ENCODE measurements around the gene ACTN4. TPM values are rescaled to one million over a fixed set of nuclear protein-coding genes. Genes with fewer than 3 reads are reported as not detected.
A peak's percentile ranks its signal among the peaks of the same experiment; 100 is the strongest.

Gene ACTN4
- total and polyA plus RNA-seq, 2 experiments from 2014 or later = 59.3 to 321 TPM

DNA sequence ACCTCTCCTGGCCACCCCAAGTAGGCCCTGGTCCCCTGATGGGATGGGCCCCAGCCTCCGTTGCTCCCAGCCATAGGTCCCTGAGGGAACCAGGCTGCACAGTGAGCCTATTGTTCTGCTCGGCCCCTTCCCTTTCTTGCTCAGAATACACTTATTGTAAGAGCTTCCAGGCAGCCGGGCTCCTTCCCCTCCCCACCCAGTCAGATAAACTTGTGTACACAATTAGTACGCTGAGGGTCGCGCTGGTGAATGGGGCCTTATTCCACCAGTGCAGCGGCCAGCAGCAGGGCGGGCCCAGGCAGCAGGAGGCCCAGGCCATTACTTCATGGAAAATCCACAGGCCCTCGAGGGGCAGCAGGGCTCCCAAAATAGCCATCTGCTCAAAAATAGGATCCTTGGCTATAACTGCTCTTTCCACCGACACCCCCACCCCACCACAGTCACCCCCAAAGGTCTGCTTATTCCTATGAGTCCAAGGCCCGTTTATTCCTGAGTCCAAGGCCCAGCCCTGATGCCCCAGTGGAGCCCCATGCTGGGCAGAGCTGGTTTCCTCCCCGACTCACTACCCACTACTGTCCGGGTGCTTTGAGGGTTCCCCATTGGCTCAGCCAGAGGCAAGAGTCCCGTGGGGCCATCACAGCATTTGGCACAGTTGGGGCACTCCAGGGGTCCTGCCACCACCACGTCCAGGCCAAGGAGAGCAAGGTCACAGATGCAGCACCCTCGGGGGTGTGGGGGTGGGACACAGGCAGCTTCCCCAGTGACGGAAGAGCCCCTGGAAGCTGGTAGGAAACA, 74.7 kb downstream of the ACTN4 start:
- no peak overlapping the region for H3K4me2 ChIP-seq
- H4K20me1 ChIP-seq (ENCODE audit: insufficient read depth, poor library complexity, severe bottlenecking) = no peaks in the 10 kb centered on the region
- H3K27me3 ChIP-seq = no peaks in the 10 kb centered on the region
- no peak for DNase-seq (ENCODE audit: low spot score)
- peaks cover 5% of the 10 kb centered on the region for H3K79me2 ChIP-seq
- no peak overlapping the region for H2AFZ ChIP-seq
- no peak for TF ChIP-seq EZH2phosphoT487 (IDR thresholded peaks at IDR 0.05; ENCODE audit: low read depth, severe bottlenecking, unreplicated experiment)
- TF ChIP-seq, protein P1, sequence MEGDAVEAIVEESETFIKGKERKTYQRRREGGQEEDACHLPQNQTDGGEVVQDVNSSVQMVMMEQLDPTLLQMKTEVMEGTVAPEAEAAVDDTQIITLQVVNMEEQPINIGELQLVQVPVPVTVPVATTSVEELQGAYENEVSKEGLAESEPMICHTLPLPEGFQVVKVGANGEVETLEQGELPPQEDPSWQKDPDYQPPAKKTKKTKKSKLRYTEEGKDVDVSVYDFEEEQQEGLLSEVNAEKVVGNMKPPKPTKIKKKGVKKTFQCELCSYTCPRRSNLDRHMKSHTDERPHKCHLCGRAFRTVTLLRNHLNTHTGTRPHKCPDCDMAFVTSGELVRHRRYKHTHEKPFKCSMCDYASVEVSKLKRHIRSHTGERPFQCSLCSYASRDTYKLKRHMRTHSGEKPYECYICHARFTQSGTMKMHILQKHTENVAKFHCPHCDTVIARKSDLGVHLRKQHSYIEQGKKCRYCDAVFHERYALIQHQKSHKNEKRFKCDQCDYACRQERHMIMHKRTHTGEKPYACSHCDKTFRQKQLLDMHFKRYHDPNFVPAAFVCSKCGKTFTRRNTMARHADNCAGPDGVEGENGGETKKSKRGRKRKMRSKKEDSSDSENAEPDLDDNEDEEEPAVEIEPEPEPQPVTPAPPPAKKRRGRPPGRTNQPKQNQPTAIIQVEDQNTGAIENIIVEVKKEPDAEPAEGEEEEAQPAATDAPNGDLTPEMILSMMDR (IDR thresholded peaks at IDR 0.05; ENCODE audit: poor library complexity) = no peak
- no peak for TF ChIP-seq EZH2 (IDR thresholded peaks at IDR 0.05; ENCODE audit: borderline replicate concordance)
- no peaks in the 10 kb centered on the region for H3K9me3 ChIP-seq (ENCODE audit: low read depth)
- peak overlapping the region; percentile 89 for H3K27ac ChIP-seq
- WGBS (ENCODE audit: low lambda C conversion rate, missing lambda C conversion rate) = 64% methylated on average over 16 of the region's 17 CpGs
- peaks cover 14% of the 10 kb centered on the region for H3K4me1 ChIP-seq (ENCODE audit: insufficient read depth)
- H3K9me2 ChIP-seq (replicated peaks; ENCODE audit: insufficient read depth) = no peaks in the 10 kb centered on the region
- H3K36me3 ChIP-seq (replicated peaks; ENCODE audit: insufficient read depth, low read depth) = no peaks in the 10 kb centered on the region
- H3K4me3 ChIP-seq = no peak overlapping the region

DNA sequence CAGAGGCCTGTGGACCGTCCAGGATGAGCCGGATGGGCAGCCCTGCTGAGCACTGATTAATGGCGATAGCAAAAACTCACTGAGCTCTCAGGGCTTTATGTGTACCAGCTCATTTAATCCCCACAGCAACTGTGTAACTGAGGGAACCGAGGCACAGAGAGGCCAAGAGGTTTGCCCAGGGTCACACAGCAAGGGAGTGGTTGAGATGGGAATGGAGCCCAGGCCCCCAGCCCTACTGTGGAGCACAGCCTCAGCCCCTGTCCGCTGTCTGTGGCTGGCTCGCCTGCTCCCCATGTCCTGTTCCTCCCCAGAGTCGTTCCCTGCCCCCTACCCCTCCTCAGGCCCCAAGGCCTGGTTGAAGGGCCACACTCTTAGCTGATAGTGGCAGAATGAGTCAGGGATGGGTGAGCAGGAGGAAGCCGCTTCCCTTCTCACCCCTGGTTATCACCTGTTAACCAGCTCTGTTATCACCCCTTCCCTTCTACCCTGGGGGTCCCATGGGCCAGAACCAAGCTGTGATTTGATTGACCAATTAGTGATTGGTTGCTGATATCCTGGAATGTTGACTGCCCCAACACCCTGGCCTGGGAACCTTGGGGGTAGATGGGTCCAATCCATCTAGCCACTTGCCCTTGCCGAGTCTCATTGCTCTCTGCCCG, 75.6 kb downstream of the ACTN4 start:
- Histone ChIP-seq H3K79me2 (peaks cover 5% of the 10 kb centered on the region), H3K4me3 (no peak overlapping the region), H3K9me3 (ENCODE audit: low read depth) (no peaks in the 10 kb centered on the region), H3K27me3 (no peaks in the 10 kb centered on the region), H3K27ac (peak overlapping the region; percentile 89), H3K36me3 (replicated peaks; ENCODE audit: insufficient read depth, low read depth) (no peaks in the 10 kb centered on the region), H3K9me2 (replicated peaks; ENCODE audit: insufficient read depth) (no peaks in the 10 kb centered on the region), H3K4me2 (no peak overlapping the region), H4K20me1 (ENCODE audit: insufficient read depth, poor library complexity, severe bottlenecking) (no peaks in the 10 kb centered on the region), H3K4me1 (ENCODE audit: insufficient read depth) (peaks cover 14% of the 10 kb centered on the region), H2AFZ (no peak overlapping the region)
- TF ChIP-seq, protein P1 (IDR thresholded peaks at IDR 0.05; ENCODE audit: poor library complexity) = no peak
- TF ChIP-seq EZH2 (IDR thresholded peaks at IDR 0.05; ENCODE audit: borderline replicate concordance) = no peak
- no peak for TF ChIP-seq EZH2phosphoT487 (IDR thresholded peaks at IDR 0.05; ENCODE audit: low read depth, severe bottlenecking, unreplicated experiment)
- 90% methylated on average over 10 of the region's 10 CpGs for WGBS (ENCODE audit: low lambda C conversion rate, missing lambda C conversion rate)
- no peak for DNase-seq (ENCODE audit: low spot score)

DNA sequence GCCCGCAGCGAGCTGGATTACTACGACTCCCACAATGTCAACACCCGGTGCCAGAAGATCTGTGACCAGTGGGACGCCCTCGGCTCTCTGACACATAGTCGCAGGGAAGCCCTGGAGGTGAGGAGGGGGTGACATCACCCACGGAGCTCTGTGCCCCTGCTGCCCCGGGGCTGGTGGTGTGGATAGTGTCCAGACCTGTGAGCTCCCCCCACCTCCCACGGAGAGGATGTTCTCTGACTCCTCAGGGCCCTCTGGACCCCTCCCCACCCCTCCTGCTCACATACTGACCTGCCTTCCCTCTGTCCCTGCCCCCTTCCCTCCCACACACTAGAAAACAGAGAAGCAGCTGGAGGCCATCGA, 76.1 kb downstream of the ACTN4 start:
- no peaks in the 10 kb centered on the region for H4K20me1 ChIP-seq (ENCODE audit: insufficient read depth, poor library complexity, severe bottlenecking)
- 55% methylated on average over 11 of the region's 11 CpGs for whole genome bisulfite sequencing (ENCODE audit: low lambda C conversion rate, missing lambda C conversion rate)
- no peaks in the 10 kb centered on the region for H3K9me2 ChIP-seq (replicated peaks; ENCODE audit: insufficient read depth)
- H3K27me3 ChIP-seq = no peaks in the 10 kb centered on the region
- no peak overlapping the region for H3K4me3 ChIP-seq
- DNase-seq (ENCODE audit: low spot score) = no peak
- H2AFZ ChIP-seq = no peak overlapping the region
- no peaks in the 10 kb centered on the region for H3K36me3 ChIP-seq (replicated peaks; ENCODE audit: insufficient read depth, low read depth)
- no peaks in the 10 kb centered on the region for H3K9me3 ChIP-seq (ENCODE audit: low read depth)
- TF ChIP-seq, protein P1 (IDR thresholded peaks at IDR 0.05; ENCODE audit: poor library complexity) = no peak
- no peak for TF ChIP-seq EZH2 (IDR thresholded peaks at IDR 0.05; ENCODE audit: borderline replicate concordance)
- H3K79me2 ChIP-seq = peaks cover 5% of the 10 kb centered on the region
- peaks cover 14% of the 10 kb centered on the region for H3K4me1 ChIP-seq (ENCODE audit: insufficient read depth)
- H3K4me2 ChIP-seq = no peak overlapping the region
- H3K27ac ChIP-seq = peak overlapping the region; percentile 89

All from hepatocyte (in vitro differentiated cells).